Ishikawa (cell line): Measurements from ENCODE around the gene CABP7.

Experiments used
- CEBPB ChIP-seq: IDR thresholded peaks from 2 replicates; pipeline ENCODE4 v1.6.1; 2012
- CREB1 ChIP-seq: IDR thresholded peaks from 2 replicates; pipeline ENCODE4 v1.6.1; 2012; ENCODE audit warnings: low read depth
- EP300 ChIP-seq: IDR thresholded peaks from 2 replicates; pipeline ENCODE4 v1.6.1; 2012; ENCODE audit warnings: borderline replicate concordance
- FOXM1 ChIP-seq: IDR thresholded peaks from 2 replicates; pipeline ENCODE4 v1.6.1; 2012; ENCODE audit warnings: low read depth, borderline replicate concordance
- NFIC ChIP-seq: IDR thresholded peaks from 2 replicates; pipeline ENCODE4 v1.6.1; 2012
- RAD21 ChIP-seq: IDR thresholded peaks from 2 replicates; pipeline ENCODE4 v1.6.1; 2012; ENCODE audit warnings: low read depth
- TCF12 ChIP-seq: IDR thresholded peaks from 2 replicates; pipeline ENCODE4 v1.6.1; 2012; ENCODE audit warnings: low read depth
- TEAD4 ChIP-seq: IDR thresholded peaks from 2 replicates; pipeline ENCODE4 v1.6.1; 2012
- TF ChIP-seq, protein P1 (sequence below): IDR thresholded peaks from 2 replicates; pipeline ENCODE4 v1.6.1; 2012; ENCODE audit warnings: low read depth, mild to moderate bottlenecking

DNA sequence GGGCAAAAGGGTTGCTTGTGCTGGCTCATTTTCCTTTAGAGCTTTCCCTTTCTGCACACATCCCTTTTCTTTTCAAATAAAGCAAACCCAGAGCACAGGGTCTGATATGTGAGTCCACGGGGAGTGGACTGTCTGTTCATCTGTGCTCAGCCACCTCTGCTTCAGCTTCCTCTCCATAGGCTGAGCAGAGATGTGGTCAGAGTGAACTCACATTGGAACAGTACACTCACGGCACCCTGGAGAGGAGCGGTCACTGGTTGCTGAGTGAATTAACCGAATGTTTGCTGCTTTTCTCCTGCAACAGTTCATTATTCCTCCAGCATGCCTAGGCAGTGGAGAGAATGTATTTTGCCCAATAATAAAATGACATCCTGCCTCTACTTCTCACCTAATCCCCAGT, 36.3 kb upstream of the CABP7 start:
- TF ChIP-seq TCF12 (no peak), CREB1 (no peak), FOXM1 (no peak), RAD21 (no peak), CEBPB (no peak), NFIC (no peak), EP300 (no peak), TEAD4 (no peak)
- TF ChIP-seq, protein P1, sequence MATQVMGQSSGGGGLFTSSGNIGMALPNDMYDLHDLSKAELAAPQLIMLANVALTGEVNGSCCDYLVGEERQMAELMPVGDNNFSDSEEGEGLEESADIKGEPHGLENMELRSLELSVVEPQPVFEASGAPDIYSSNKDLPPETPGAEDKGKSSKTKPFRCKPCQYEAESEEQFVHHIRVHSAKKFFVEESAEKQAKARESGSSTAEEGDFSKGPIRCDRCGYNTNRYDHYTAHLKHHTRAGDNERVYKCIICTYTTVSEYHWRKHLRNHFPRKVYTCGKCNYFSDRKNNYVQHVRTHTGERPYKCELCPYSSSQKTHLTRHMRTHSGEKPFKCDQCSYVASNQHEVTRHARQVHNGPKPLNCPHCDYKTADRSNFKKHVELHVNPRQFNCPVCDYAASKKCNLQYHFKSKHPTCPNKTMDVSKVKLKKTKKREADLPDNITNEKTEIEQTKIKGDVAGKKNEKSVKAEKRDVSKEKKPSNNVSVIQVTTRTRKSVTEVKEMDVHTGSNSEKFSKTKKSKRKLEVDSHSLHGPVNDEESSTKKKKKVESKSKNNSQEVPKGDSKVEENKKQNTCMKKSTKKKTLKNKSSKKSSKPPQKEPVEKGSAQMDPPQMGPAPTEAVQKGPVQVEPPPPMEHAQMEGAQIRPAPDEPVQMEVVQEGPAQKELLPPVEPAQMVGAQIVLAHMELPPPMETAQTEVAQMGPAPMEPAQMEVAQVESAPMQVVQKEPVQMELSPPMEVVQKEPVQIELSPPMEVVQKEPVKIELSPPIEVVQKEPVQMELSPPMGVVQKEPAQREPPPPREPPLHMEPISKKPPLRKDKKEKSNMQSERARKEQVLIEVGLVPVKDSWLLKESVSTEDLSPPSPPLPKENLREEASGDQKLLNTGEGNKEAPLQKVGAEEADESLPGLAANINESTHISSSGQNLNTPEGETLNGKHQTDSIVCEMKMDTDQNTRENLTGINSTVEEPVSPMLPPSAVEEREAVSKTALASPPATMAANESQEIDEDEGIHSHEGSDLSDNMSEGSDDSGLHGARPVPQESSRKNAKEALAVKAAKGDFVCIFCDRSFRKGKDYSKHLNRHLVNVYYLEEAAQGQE = no peak
